ENCODE measurements around the gene GPR132.
"Not testable (repeated sequence)": the region's sequence is repeated elsewhere in the genome, so short reads cannot be mapped to it uniquely, and the experiment has no call there.

GPR132 gene

GRCh38 chr14:105091054-105091516 is 25.9 kb upstream of the GPR132 start:
- no peak for DNase-seq

DNA sequence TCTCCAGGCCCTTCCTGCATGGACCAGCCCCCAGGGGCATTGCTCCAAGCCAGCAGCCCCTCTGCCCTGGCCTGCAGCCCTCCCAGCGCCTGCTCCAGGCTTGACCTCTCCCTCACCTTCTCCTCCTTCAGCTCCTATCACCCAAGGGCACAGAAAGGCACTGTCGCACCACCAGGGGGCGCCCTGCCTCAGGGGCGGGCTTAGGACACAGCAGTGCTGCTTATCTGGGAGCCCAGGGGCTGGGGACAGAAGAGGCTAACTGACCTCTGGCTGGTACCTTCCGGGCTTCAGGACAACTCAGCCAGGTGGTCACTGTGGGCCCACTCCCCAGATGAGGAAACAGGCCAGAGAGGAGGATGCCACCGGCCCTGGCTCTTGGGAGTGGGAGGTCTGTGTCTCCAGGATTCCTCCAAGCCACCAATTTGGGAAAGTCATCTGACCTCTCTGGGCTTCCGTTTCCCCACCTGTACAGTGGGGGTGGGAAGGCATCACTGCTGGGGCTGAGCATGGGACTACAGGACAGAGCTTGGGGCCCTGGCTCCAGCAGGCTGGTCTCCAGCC is 25.3 kb upstream of the GPR132 start:
- peak; percentile 58 for DNase-seq

DNA sequence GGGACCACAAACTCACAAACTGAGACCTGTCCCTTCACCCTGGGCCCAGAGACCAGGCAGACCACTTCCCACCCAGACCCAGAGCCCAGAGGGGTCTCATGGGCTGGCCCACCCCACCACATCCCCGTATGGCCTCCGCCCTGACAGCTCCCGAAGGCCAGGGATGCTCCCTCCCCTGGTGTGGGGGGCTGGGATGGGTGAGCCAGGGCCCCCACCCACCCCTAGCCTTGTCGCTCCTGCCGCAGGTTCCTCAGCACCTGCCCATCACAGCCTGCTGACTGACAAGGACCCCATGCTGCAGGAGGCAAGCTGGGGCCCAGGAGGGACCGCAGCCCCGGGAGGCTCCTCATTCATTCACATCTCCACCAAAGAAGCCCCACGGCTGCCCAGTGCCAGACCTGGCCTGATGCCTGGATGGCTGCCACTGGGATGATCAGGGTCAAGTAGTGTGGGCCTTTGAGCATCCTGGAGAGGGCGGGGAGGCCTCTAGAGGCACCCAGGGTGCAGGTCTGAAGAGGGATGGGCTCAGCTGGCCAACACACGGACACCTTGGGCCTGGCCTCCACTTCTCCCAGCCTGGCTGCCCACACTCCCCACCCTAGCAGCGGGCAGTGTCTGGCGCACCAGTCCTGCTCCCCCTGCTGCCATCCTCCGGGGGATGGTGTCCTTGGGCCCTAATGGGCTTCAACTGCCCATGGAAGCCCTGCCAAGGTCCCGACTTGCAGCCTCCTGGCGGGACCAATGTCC is 24.7 kb upstream of the GPR132 start:
- no peak for DNase-seq

GRCh38 chr14:105088812-105089745 is 23.8 kb upstream of the GPR132 start:
- no peak for DNase-seq

GRCh38 chr14:105087963-105088811 is 23.0 kb upstream of the GPR132 start:
- peak; percentile 48 for DNase-seq

- DNase-seq = peak; percentile 68
Measured at GRCh38 chr14:105087308-105087962, 22.2 kb upstream of the GPR132 start.

- DNase-seq = peak; percentile 61
Measured at GRCh38 chr14:105086833-105087307, 21.6 kb upstream of the GPR132 start.

DNA sequence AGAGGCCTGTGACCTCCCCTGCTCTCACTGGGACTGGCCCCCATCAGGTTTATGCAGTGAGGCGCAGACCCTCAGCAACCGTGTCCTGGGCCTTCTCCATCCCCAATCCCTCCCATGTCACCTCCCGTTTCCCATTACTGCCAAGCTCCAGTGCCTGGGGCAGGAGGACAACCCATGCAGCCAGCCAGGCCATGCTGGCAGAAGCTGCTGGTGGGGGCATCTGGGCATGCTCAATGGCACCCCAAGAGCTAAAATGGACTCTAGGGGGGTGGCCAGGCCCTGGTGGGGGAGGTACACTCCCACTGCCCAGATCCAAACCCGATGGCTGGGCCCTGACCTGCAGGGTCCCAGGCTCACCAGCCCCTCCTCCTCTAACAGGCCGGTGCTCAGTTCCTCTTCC is 20.5 kb upstream of the GPR132 start:
- DNase-seq = no peak

GRCh38 chr14:105084741-105085571 is 19.7 kb upstream of the GPR132 start:
- no peak for DNase-seq

DNA sequence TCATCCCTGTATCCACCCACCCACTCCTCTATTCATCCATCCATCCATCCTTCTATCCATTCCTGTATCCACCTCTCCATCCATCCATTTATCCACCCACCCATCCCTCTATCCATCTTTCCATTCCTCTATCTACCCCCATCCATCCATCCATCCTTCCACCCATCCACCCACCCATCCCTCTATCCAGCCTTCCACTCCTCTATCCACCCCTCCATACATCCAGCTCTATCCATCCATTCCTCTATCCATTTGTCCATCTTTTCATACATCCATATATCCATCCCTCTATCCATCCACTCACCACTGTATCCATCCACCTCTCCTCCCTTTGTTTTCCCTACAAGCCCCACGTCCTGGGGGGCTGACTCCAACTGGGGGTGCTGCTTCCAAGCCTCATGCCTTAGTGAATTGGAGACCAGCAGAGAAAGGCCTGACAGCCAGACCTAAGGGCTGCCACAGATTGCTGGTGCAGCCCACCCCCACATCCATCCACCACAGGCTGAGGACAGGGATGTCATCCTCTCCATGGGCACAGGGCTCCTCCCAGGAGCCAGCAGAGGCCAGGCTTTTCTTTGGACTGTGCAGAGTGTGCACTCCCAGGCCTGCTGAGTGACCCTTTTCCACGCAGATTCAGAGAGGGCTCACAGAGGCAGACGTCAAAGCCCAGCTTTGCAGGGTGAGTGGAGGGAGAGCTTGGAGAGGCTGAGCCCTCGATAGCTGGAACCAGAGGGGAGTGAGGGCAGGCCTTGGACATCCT is 18.9 kb upstream of the GPR132 start:
- DNase-seq = no peak

DNA sequence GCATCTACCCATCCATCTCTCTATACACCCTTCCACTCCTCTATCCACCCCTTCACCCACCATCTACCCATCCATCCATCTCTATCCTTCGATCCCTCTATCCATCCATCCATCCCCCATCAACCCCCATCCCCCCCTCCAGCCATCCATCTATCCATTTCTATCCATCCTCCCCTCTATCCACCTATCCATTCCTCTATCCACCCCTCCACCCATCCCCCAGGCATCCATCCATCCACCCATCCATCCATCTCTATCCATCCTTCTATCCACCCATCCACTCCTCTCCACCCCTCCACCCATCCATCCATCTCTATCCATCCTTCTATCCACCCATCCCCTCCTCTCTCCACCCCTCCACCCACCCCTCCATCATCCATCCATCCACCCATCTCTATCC is 17.5 kb upstream of the GPR132 start:
- DNase-seq = no peak

DNA sequence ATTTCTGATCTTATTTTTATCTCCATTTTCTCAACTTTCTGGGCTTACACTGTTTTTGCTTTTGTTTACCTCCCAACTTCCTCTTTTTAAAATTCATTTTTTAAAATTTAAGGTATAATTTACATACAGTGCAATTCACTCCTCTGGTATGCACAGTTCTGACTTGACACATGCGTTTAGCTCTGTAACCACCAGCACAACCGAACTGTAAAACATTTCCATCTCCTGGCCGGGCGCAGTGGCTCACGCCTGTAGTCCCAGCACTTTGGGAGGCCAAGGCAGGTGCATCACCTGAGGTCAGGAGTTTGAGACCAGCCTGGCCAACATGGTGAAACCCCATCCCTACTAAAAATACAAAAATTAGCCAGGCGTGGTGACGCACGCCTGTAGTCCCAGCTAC is 16.2 kb upstream of the GPR132 start:
- DNase-seq = not testable (repeated sequence)

GRCh38 chr14:105080161-105080560 is 14.9 kb upstream of the GPR132 start:
- no peak for DNase-seq

GRCh38 chr14:105078294-105078693 is 13.1 kb upstream of the GPR132 start:
- DNase-seq = no peak

GRCh38 chr14:105077649-105077995 is 12.4 kb upstream of the GPR132 start:
- DNase-seq = no peak

DNA sequence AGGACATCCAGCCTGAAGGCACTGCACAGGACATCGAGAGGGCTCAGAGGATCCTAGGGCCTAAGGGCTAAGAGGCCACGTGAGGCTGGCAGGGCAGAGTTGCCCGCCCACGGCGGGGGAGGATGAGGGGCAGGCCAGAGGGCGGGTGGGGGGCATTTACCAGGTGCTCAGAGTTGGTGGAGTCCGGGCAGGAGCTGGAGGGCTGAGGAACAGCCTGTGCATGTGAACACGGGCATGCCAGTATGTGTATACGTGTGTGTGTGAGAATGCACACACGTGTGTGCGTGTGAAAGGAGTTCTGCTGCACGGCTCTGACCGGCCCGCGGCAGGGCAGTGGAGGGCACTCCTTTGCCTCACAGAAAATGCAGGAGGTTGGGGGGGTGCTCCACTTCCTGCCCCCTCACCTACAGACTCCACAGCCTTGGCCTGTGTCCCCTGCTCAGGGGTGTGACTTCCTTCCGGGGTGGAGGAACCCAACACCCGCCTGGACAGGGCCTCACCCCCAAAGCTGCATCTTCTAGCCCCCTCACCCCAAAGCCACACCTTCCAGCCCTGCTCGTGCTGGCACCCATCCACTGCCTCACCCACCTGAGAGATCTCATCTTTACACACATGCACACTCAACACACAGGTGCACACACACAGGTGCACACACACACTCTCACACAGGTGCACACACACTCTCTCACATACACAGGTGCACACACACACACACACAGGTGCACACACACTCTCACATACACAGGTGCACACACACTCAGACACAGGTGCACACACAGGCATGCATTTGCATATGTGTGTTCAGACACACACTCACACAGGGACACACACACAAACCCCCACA is 11.8 kb upstream of the GPR132 start:
- no peak for DNase-seq

DNA sequence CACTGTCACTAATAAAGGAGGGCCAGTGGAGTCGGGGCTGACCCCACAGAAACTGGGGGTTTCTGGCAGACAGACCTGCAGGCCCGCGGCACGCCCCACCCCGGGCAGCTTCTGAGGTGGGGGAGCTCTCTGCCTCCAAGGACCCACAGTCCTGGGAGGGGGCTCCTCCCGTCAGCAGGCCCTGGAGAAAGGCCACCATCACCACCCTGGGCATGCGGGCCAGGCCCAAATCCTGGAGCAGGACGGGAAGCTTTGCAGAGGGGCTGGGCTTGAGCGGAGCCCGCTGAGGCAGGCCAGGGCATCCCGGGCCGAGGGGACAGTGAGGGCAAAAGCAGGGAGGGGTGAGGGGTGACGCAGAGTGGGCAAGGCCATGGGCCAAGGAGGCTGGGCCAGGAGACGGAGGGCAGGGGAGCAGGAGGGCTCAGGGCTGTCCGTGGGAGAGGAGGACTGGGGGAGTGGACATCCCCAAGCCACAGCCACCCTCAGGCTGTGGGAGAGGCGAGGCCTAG is 11.1 kb upstream of the GPR132 start:
- DNase-seq = no peak

DNA sequence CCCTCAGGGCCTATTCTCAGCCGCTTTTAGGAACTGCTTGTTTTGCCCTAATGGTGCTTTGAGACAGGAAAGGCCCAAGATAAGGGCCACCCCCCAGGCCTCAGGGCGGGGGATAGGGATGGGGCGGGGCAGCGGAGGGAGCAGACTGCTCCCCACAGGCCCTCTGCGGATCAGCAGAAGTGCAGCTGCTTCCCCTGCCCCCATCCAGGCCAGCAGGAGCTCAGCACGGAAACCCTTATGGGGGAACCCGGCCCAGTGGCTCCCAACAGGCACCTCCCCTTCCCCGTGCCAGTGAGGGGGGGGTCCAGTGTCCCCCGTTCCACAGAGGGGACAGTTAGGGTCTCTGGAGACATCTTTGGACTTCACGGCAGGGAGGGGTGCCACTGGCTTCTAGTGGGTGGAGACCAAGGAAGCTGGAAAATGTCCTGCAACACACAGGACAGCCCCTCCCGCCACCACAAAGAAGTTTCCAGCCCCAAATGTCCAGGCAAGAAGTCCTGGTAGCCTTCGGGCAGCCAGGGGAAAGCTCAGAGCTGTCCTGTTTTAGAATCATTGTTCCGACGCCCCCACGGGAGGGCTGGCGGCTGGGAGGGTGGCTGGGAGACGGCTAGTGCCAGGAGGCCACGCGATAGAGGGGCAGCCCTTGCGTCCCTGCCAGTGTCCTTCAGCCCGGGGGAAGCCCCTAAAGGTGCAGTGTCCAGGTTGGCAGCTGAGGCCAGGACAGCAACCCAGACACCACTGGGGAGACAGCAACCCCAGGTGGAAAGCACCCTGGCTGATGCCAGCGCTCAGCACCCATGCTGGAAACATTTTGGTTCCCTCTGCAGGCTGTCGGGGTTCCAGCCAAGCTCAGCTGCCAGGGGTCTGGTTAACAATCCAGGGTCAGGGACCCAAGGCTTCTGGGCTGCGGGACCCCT is 10.4 kb upstream of the GPR132 start:
- no peak for DNase-seq

All from kidney glomerular epithelial cell (primary cell).